GM08714 (cell line): ENCODE data around the gene TRABD.

Source experiments
- H3K4me3 ChIP-seq: fragments of 200-500 bp; sonication (Bioruptor generic); 2 replicates; pipeline ENCODE4 v1.5.1; 2014; ENCODE audit warnings: mild to moderate bottlenecking, low read length, inconsistent platforms
- ZNF274 ChIP-seq: IDR thresholded peaks from 2 replicates; pipeline ENCODE4 v1.6.1; 2012; ENCODE audit warnings: mild to moderate bottlenecking, low read depth, low read length

The TRABD gene

GRCh38 chr22:50175921-50176849 lies 9.5 kb upstream of the TRABD start:
- no peak overlapping the region for H3K4me3 ChIP-seq

GRCh38 chr22:50176850-50177536 lies 8.7 kb upstream of the TRABD start:
- no peak for TF ChIP-seq ZNF274
- no peak overlapping the region for H3K4me3 ChIP-seq

More at GRCh38 chr22:50175921-50176849, 9.5 kb upstream of the TRABD start:
- TF ChIP-seq ZNF274 = no peak

GRCh38 chr22:50177537-50178470 lies 7.9 kb upstream of the TRABD start:
- H3K4me3 ChIP-seq = no peak overlapping the region

GRCh38 chr22:50178471-50178864 lies 7.2 kb upstream of the TRABD start:
- H3K4me3 ChIP-seq = no peak overlapping the region
- no peak for TF ChIP-seq ZNF274

More at GRCh38 chr22:50177537-50178470, 7.9 kb upstream of the TRABD start:
- TF ChIP-seq ZNF274 = no peak

GRCh38 chr22:50178871-50179869 lies 6.5 kb upstream of the TRABD start:
- no peak for TF ChIP-seq ZNF274
- H3K4me3 ChIP-seq = no peak overlapping the region

GRCh38 chr22:50179937-50180726 lies 5.6 kb upstream of the TRABD start:
- no peak for TF ChIP-seq ZNF274
- no peak overlapping the region for H3K4me3 ChIP-seq

- TF ChIP-seq ZNF274 = no peak
- H3K4me3 ChIP-seq = no peak overlapping the region
These were observed 4.8 kb upstream of the TRABD start for GRCh38 chr22:50180727-50181521.

- no peak for TF ChIP-seq ZNF274
- no peak overlapping the region for H3K4me3 ChIP-seq
These were observed 3.3 kb upstream of the TRABD start for GRCh38 chr22:50182176-50183081.

- no peak for TF ChIP-seq ZNF274
- no peak overlapping the region for H3K4me3 ChIP-seq
These were observed 2.4 kb upstream of the TRABD start for GRCh38 chr22:50183141-50183971.
